ENCODE results near the gene TRAK2. TPM values are rescaled to one million over a fixed set of nuclear protein-coding genes. Genes with fewer than 3 reads are reported as not detected.

TRAK2 gene
- polyA plus RNA-seq, 1 donor from 2014 or later, result 19.6 TPM

DNA sequence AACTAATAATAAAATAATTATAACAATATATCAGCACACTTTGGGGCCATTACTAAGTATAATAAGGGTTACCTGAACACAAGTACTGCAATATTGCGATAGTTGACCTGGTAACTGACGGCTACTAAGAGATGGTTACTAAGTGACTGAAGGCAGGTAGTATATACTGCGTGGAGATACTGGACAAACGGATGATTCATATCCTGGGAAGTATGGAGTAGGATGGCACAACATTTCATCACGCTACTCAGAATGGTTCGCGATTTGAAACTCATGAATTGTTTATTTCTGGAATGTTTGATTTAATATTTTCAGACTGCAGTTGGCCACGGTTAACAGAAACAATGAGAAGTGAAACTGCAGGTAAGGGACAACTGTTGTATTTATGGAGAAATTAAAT lies 54.7 kb downstream of the TRAK2 start:
- no peaks in the 10 kb centered on the region for H4K20me1 ChIP-seq (ENCODE audit: insufficient read depth)
- TF ChIP-seq EP300 (conservative IDR thresholded peaks at IDR 0.05; ENCODE audit: poor library complexity, severe bottlenecking) (no peak), TAF1 (IDR thresholded peaks at IDR 0.05; ENCODE audit: low read depth) (no peak), POLR2AphosphoS5 (IDR thresholded peaks at IDR 0.05) (no peak)
- TF ChIP-seq, protein P1, sequence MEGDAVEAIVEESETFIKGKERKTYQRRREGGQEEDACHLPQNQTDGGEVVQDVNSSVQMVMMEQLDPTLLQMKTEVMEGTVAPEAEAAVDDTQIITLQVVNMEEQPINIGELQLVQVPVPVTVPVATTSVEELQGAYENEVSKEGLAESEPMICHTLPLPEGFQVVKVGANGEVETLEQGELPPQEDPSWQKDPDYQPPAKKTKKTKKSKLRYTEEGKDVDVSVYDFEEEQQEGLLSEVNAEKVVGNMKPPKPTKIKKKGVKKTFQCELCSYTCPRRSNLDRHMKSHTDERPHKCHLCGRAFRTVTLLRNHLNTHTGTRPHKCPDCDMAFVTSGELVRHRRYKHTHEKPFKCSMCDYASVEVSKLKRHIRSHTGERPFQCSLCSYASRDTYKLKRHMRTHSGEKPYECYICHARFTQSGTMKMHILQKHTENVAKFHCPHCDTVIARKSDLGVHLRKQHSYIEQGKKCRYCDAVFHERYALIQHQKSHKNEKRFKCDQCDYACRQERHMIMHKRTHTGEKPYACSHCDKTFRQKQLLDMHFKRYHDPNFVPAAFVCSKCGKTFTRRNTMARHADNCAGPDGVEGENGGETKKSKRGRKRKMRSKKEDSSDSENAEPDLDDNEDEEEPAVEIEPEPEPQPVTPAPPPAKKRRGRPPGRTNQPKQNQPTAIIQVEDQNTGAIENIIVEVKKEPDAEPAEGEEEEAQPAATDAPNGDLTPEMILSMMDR (IDR thresholded peaks at IDR 0.05; ENCODE audit: poor library complexity, severe bottlenecking), result no peak
- TF ChIP-seq, protein P2, sequence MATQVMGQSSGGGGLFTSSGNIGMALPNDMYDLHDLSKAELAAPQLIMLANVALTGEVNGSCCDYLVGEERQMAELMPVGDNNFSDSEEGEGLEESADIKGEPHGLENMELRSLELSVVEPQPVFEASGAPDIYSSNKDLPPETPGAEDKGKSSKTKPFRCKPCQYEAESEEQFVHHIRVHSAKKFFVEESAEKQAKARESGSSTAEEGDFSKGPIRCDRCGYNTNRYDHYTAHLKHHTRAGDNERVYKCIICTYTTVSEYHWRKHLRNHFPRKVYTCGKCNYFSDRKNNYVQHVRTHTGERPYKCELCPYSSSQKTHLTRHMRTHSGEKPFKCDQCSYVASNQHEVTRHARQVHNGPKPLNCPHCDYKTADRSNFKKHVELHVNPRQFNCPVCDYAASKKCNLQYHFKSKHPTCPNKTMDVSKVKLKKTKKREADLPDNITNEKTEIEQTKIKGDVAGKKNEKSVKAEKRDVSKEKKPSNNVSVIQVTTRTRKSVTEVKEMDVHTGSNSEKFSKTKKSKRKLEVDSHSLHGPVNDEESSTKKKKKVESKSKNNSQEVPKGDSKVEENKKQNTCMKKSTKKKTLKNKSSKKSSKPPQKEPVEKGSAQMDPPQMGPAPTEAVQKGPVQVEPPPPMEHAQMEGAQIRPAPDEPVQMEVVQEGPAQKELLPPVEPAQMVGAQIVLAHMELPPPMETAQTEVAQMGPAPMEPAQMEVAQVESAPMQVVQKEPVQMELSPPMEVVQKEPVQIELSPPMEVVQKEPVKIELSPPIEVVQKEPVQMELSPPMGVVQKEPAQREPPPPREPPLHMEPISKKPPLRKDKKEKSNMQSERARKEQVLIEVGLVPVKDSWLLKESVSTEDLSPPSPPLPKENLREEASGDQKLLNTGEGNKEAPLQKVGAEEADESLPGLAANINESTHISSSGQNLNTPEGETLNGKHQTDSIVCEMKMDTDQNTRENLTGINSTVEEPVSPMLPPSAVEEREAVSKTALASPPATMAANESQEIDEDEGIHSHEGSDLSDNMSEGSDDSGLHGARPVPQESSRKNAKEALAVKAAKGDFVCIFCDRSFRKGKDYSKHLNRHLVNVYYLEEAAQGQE (IDR thresholded peaks at IDR 0.05; ENCODE audit: borderline replicate concordance), result no peak
- H3K9me2 ChIP-seq (ENCODE audit: insufficient read depth, low read length), result no peaks in the 10 kb centered on the region
- H3K4me2 ChIP-seq (ENCODE audit: low read length), result no peak overlapping the region
- no peaks in the 10 kb centered on the region for H3K36me3 ChIP-seq (ENCODE audit: insufficient read depth, low read length)
- H3K27ac ChIP-seq (ENCODE audit: low read length), result no peak overlapping the region
- no peak overlapping the region for H2AFZ ChIP-seq (ENCODE audit: low read depth, low read length)
- H3F3A ChIP-seq (ENCODE audit: insufficient read depth, low read length, poor library complexity, severe bottlenecking), result no peaks in the 10 kb centered on the region
- no peaks in the 10 kb centered on the region for H3K79me2 ChIP-seq (replicated peaks; ENCODE audit: insufficient read depth, low read length)
- no peak overlapping the region for H3K4me3 ChIP-seq (ENCODE audit: low read length)
- H3K9me3 ChIP-seq (ENCODE audit: low read length), result no peaks in the 10 kb centered on the region
- no peak overlapping the region for H3K9ac ChIP-seq (ENCODE audit: low read length)
- no peaks in the 10 kb centered on the region for H3K27me3 ChIP-seq (ENCODE audit: insufficient read depth, low read depth, low read length)

DNA sequence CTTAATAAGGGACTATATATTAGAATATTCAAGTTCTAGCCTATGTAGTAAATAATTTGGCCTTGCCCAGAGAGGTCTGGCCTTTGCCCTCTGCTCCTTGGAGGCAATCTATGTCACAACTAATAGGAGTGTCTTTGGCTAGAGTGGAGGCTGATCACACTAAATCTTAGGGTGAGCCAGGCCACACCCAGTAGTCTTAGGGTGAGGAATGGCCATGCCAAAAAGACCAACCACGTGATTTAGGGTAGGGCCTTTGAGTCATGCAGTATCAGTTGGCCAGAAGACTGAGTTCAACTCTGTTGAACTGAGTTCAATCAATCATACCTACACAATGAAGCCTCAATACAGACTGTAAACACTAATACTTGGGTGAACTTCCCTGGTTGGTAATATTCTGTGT lies 68.1 kb downstream of the TRAK2 start:
- no peaks in the 10 kb centered on the region for H3K9me2 ChIP-seq (ENCODE audit: insufficient read depth, low read length)
- no peak overlapping the region for H3K27ac ChIP-seq (ENCODE audit: low read length)
- no peak overlapping the region for H3K4me3 ChIP-seq (ENCODE audit: low read length)
- H2AFZ ChIP-seq (ENCODE audit: low read depth, low read length), result no peak overlapping the region
- no peaks in the 10 kb centered on the region for H3K79me2 ChIP-seq (replicated peaks; ENCODE audit: insufficient read depth, low read length)
- H3K27me3 ChIP-seq (ENCODE audit: insufficient read depth, low read depth, low read length), result no peaks in the 10 kb centered on the region
- no peaks in the 10 kb centered on the region for H3F3A ChIP-seq (ENCODE audit: insufficient read depth, low read length, poor library complexity, severe bottlenecking)
- H3K9ac ChIP-seq (ENCODE audit: low read length), result no peak overlapping the region
- H3K9me3 ChIP-seq (ENCODE audit: low read length), result no peaks in the 10 kb centered on the region
- TF ChIP-seq TAF1 (IDR thresholded peaks at IDR 0.05; ENCODE audit: low read depth) (no peak), EZH2 (IDR thresholded peaks at IDR 0.05; ENCODE audit: borderline replicate concordance, insufficient read depth, low read length, poor library complexity, severe bottlenecking) (no peak), POLR2AphosphoS5 (IDR thresholded peaks at IDR 0.05) (no peak), EP300 (conservative IDR thresholded peaks at IDR 0.05; ENCODE audit: poor library complexity, severe bottlenecking) (no peak)
- H3K36me3 ChIP-seq (ENCODE audit: insufficient read depth, low read length), result peaks cover 13% of the 10 kb centered on the region
- no peaks in the 10 kb centered on the region for H4K20me1 ChIP-seq (ENCODE audit: insufficient read depth)
- no peak overlapping the region for H3K4me2 ChIP-seq (ENCODE audit: low read length)

DNA sequence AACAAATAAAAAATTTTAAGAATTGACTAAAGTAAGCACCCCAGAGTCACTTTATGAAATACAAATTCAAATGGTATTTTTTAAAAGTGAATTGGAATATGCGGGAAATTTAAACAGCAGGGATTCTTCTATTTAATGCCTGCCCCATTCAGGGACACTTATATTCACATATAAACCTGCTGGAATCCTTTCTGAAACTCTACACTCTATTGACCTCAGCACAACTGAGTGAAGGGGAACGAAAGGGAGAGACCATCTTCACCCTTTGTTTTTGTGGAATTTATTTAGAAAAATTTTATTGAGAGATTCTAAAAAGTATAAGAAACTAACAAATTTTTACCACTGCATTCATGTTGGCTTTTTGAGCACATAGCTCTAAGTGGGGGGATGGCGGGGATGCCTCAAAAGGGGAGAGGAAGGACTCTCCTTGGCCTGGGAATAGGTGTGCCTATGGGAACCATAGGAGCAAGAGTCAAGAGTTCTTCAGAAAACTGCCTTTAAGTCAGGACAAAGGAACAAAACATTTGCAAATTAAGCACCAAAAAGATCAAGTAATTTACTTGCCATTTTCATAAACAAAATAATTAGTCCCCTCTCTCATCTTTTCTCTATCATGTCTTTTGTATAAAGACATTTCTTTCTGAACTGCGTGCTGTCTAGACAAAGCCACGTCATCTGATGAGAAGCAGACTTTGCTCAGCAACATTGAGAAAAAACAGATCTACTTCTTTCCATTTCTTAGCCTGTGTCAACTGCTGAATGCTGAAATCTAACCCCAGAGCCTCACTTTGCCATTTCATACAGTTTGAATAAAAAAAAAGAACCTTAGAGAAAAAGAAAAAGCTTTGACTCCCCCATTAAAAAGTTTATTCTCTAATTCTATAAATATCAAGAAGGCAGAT lies 72.5 kb downstream of the TRAK2 start:
- no peak overlapping the region for H3K4me2 ChIP-seq (ENCODE audit: low read length)

More for the DNA sequence above, 72.5 kb downstream of the TRAK2 start:
- Histone ChIP-seq H3K9me3 (ENCODE audit: low read length) (no peaks in the 10 kb centered on the region), H3K36me3 (ENCODE audit: insufficient read depth, low read length) (peaks cover 13% of the 10 kb centered on the region), H3K9ac (ENCODE audit: low read length) (no peak overlapping the region), H3F3A (ENCODE audit: insufficient read depth, low read length, poor library complexity, severe bottlenecking) (no peaks in the 10 kb centered on the region), H3K9me2 (ENCODE audit: insufficient read depth, low read length) (no peaks in the 10 kb centered on the region), H3K27ac (ENCODE audit: low read length) (no peak overlapping the region), H3K4me3 (ENCODE audit: low read length) (no peak overlapping the region), H3K79me2 (replicated peaks; ENCODE audit: insufficient read depth, low read length) (no peaks in the 10 kb centered on the region), H4K20me1 (ENCODE audit: insufficient read depth) (no peaks in the 10 kb centered on the region), H2AFZ (ENCODE audit: low read depth, low read length) (no peak overlapping the region), H3K27me3 (ENCODE audit: insufficient read depth, low read depth, low read length) (no peaks in the 10 kb centered on the region)
- no peak for TF ChIP-seq SMC3 (conservative IDR thresholded peaks at IDR 0.05; ENCODE audit: poor library complexity)
- no peak for TF ChIP-seq RAD21 (conservative IDR thresholded peaks at IDR 0.05)
- no peak for TF ChIP-seq MXI1 (conservative IDR thresholded peaks at IDR 0.05; ENCODE audit: poor library complexity, severe bottlenecking)
